GM08714 (cell line): ENCODE data around the gene TMEM260.
"Not testable (repeated sequence)": the region's sequence is repeated elsewhere in the genome, so short reads cannot be mapped to it uniquely, and the experiment has no call there.

Experiments
- H3K4me3 ChIP-seq: fragments of 200-500 bp; sonication (Bioruptor generic); 2 replicates; pipeline ENCODE4 v1.5.1; 2014; ENCODE audit warnings: mild to moderate bottlenecking, low read length, inconsistent platforms
- ZNF274 ChIP-seq: IDR thresholded peaks from 2 replicates; pipeline ENCODE4 v1.6.1; 2012; ENCODE audit warnings: mild to moderate bottlenecking, low read depth, low read length

Gene TMEM260

GRCh38 chr14:56581041-56581727 is 1.6 kb downstream of the TMEM260 start:
- peak overlapping the region; percentile 95 for H3K4me3 ChIP-seq
- TF ChIP-seq ZNF274, result no peak

- no peak overlapping the region for H3K4me3 ChIP-seq
- no peak for TF ChIP-seq ZNF274
Measured at GRCh38 chr14:56585461-56586084, 6.0 kb downstream of the TMEM260 start.

- H3K4me3 ChIP-seq, result no peak overlapping the region
- TF ChIP-seq ZNF274, result no peak
Measured at GRCh38 chr14:56587701-56588100, 8.1 kb downstream of the TMEM260 start.

GRCh38 chr14:56590535-56590960 is 10.9 kb downstream of the TMEM260 start:
- TF ChIP-seq ZNF274, result no peak

GRCh38 chr14:56592746-56593544 is 13.3 kb downstream of the TMEM260 start:
- H3K4me3 ChIP-seq, result no peak overlapping the region
- TF ChIP-seq ZNF274, result no peak

More at GRCh38 chr14:56590535-56590960, 10.9 kb downstream of the TMEM260 start:
- no peak overlapping the region for H3K4me3 ChIP-seq

GRCh38 chr14:56594428-56594827 is 14.8 kb downstream of the TMEM260 start:
- TF ChIP-seq ZNF274, result no peak
- H3K4me3 ChIP-seq, result no peak overlapping the region

- H3K4me3 ChIP-seq, result no peak overlapping the region
- no peak for TF ChIP-seq ZNF274
Measured at GRCh38 chr14:56598519-56598918, 18.9 kb downstream of the TMEM260 start.

GRCh38 chr14:56603648-56604047 is 24.1 kb downstream of the TMEM260 start:
- no peak for TF ChIP-seq ZNF274
- H3K4me3 ChIP-seq, result no peak overlapping the region

GRCh38 chr14:56608689-56609088 is 29.1 kb downstream of the TMEM260 start:
- TF ChIP-seq ZNF274, result no peak
- no peak overlapping the region for H3K4me3 ChIP-seq

GRCh38 chr14:56611663-56612062 is 32.1 kb downstream of the TMEM260 start:
- H3K4me3 ChIP-seq, result not testable (repeated sequence)

- no peak overlapping the region for H3K4me3 ChIP-seq
- no peak for TF ChIP-seq ZNF274
Measured at GRCh38 chr14:56617084-56617483, 37.5 kb downstream of the TMEM260 start.

- H3K4me3 ChIP-seq, result no peak overlapping the region
- TF ChIP-seq ZNF274, result no peak
Measured at GRCh38 chr14:56630707-56631106, 51.1 kb downstream of the TMEM260 start.

- no peak for TF ChIP-seq ZNF274
- no peak overlapping the region for H3K4me3 ChIP-seq
Measured at GRCh38 chr14:56632195-56632594, 52.6 kb downstream of the TMEM260 start.

- H3K4me3 ChIP-seq, result no peak overlapping the region
- TF ChIP-seq ZNF274, result no peak
Measured at GRCh38 chr14:56633544-56633943, 53.9 kb downstream of the TMEM260 start.

GRCh38 chr14:56635041-56635440 is 55.4 kb downstream of the TMEM260 start:
- no peak for TF ChIP-seq ZNF274
- no peak overlapping the region for H3K4me3 ChIP-seq

GRCh38 chr14:56647493-56647892 is 67.9 kb downstream of the TMEM260 start:
- no peak for TF ChIP-seq ZNF274
- H3K4me3 ChIP-seq, result no peak overlapping the region
